ENCODE measurements around the gene SAP25. TPM values are rescaled to one million over a fixed set of nuclear protein-coding genes. Genes with fewer than 3 reads are reported as not detected.

Gene SAP25
- 2.6 TPM for total RNA-seq (ENCODE audit: unreplicated experiment)
- long read RNA-seq = 0 reads

DNA sequence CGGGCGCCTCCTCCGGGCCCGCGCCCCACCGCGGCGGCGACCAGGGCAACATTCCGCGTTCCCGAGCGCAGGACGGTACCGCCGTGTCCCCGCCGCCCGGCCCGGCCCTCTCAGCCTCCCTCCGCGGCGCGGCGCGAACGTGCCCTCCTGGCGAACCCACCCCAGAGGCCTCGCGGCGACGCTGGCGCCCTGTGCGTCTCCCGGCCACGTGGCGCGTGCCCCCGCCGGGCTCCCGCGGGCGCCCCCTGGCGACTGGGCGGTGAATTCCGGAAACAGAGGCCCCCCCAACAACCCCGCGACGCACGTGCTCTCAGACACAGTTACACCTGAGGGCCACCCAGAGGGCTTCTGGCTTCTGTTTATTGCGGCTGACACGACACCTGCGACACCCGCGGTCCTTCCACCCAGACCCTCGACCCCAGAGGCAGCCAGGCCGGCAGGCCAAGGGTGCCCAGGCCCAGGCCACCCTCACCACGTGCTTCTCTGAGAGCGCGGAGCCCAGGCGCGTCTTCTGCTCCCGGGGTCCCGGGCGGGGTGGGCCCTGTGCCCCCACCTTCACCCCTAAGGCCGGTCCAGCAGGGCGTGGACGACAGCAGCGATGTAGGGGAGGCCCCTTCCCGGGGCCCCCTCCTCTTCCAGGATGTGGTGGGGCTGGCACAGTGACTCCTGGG lies at the start of gene SAP25:
TSS of gene SAP25 (minus strand) at position 210 of the 671 bp plus-strand sequence. CDS start at position 52, 158 bp downstream.
- H3K4me1 Mint-ChIP-seq (ENCODE audit: unreplicated experiment) = peaks cover 11% of the 10 kb centered on the region
- H3K36me3 Mint-ChIP-seq (ENCODE audit: low read depth, unreplicated experiment) = peaks cover 10% of the 10 kb centered on the region
- DNase-seq (ENCODE audit: low spot score) = peak; percentile 52
- H3K27me3 Mint-ChIP-seq (ENCODE audit: unreplicated experiment) = peaks cover 28% of the 10 kb centered on the region
- no peak within 1 kb of the TSS for H3K27ac Mint-ChIP-seq (ENCODE audit: unreplicated experiment)
- no peaks in the 10 kb centered on the region for H3K9me3 Mint-ChIP-seq (ENCODE audit: unreplicated experiment)
- no peak within 1 kb of the TSS for H3K4me3 Mint-ChIP-seq (ENCODE audit: unreplicated experiment)
- TF ChIP-seq, protein P1, sequence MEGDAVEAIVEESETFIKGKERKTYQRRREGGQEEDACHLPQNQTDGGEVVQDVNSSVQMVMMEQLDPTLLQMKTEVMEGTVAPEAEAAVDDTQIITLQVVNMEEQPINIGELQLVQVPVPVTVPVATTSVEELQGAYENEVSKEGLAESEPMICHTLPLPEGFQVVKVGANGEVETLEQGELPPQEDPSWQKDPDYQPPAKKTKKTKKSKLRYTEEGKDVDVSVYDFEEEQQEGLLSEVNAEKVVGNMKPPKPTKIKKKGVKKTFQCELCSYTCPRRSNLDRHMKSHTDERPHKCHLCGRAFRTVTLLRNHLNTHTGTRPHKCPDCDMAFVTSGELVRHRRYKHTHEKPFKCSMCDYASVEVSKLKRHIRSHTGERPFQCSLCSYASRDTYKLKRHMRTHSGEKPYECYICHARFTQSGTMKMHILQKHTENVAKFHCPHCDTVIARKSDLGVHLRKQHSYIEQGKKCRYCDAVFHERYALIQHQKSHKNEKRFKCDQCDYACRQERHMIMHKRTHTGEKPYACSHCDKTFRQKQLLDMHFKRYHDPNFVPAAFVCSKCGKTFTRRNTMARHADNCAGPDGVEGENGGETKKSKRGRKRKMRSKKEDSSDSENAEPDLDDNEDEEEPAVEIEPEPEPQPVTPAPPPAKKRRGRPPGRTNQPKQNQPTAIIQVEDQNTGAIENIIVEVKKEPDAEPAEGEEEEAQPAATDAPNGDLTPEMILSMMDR (IDR thresholded peaks at IDR 0.05; ENCODE audit: unreplicated experiment) = peak; percentile 58

DNA sequence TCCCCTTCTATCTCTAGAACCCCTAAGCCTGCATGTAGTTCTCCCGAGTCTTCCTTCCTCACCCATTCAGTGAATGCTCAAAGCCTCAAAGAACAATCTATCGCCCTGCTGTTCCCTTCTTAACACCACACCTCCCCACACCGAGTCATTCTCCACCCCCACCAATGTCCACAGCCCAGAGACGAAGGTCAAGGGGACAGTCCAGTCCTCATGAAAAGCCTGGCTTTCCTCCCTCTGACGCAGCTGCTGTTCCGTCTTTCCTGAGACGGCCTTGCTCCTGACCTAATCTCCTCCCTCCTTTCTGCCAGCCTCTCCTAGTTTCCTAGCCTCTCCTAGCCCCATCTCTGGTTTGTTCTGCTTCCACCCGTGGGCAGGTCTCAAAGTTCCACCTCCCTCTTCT lies 47.9 kb upstream of the SAP25 start:
- H3K9me3 Mint-ChIP-seq (ENCODE audit: unreplicated experiment) = no peaks in the 10 kb centered on the region
- peak overlapping the region; percentile 3 for H3K4me3 Mint-ChIP-seq (ENCODE audit: unreplicated experiment)
- no peaks in the 10 kb centered on the region for H3K4me1 Mint-ChIP-seq (ENCODE audit: unreplicated experiment)
- DNase-seq (ENCODE audit: low spot score) = no peak
- peaks cover 9% of the 10 kb centered on the region for H3K36me3 Mint-ChIP-seq (ENCODE audit: low read depth, unreplicated experiment)
- TF ChIP-seq, protein P1 (IDR thresholded peaks at IDR 0.05; ENCODE audit: unreplicated experiment) = no peak
- peaks cover 8% of the 10 kb centered on the region for H3K27me3 Mint-ChIP-seq (ENCODE audit: unreplicated experiment)
- H3K27ac Mint-ChIP-seq (ENCODE audit: unreplicated experiment) = no peak overlapping the region

DNA sequence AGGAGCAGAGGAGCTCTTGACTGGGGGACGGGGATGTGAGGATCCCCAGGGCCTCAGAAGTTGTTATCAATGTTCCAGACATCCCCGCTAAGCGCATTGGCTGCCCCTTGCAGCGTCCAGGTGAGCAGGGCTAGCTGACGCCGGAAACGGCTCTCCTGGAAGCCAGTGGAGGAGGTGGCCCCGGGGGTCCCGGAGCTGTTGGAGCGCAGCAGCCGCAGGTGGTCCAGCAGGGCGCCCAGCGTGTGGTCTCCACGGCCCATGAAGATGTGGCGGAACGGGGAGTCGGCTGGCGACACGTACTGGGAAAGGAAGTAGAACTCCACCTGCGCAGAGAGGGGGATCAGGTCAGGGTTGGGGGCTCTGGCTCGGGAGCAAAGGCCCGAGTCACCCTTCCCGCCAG lies 47.1 kb upstream of the SAP25 start:
- Mint-ChIP-seq H3K4me3 (ENCODE audit: unreplicated experiment) (no peak overlapping the region), H3K36me3 (ENCODE audit: low read depth, unreplicated experiment) (peaks cover 9% of the 10 kb centered on the region), H3K4me1 (ENCODE audit: unreplicated experiment) (no peaks in the 10 kb centered on the region), H3K9me3 (ENCODE audit: unreplicated experiment) (no peaks in the 10 kb centered on the region), H3K27me3 (ENCODE audit: unreplicated experiment) (peaks cover 7% of the 10 kb centered on the region), H3K27ac (ENCODE audit: unreplicated experiment) (no peak overlapping the region)
- TF ChIP-seq, protein P1 (IDR thresholded peaks at IDR 0.05; ENCODE audit: unreplicated experiment) = no peak
- no peak for DNase-seq (ENCODE audit: low spot score)

DNA sequence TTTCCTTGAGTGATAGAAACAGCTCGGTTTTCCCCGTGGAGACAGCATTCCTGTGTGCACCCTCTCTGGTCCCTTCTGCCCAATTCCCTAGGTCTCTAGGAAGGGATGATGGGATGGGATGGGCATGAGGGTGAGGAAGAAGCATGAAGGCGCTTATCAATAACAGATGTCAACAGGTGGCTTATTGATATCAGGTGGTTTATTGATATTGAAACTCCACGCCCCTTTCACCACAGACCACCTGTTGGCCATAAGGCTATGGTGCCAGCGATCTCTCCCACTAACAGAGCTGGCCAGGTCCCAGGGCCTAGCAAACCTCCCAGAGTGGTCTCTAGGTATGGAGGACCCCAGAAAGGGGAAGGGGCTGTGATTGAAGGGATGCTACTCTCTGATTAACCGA lies 46.5 kb upstream of the SAP25 start:
- TF ChIP-seq, protein P1 (IDR thresholded peaks at IDR 0.05; ENCODE audit: unreplicated experiment) = no peak
- H3K36me3 Mint-ChIP-seq (ENCODE audit: low read depth, unreplicated experiment) = peaks cover 9% of the 10 kb centered on the region
- no peak overlapping the region for H3K27ac Mint-ChIP-seq (ENCODE audit: unreplicated experiment)
- DNase-seq (ENCODE audit: low spot score) = no peak
- no peaks in the 10 kb centered on the region for H3K4me1 Mint-ChIP-seq (ENCODE audit: unreplicated experiment)
- peaks cover 5% of the 10 kb centered on the region for H3K27me3 Mint-ChIP-seq (ENCODE audit: unreplicated experiment)
- H3K9me3 Mint-ChIP-seq (ENCODE audit: unreplicated experiment) = no peaks in the 10 kb centered on the region
- no peak overlapping the region for H3K4me3 Mint-ChIP-seq (ENCODE audit: unreplicated experiment)

DNA sequence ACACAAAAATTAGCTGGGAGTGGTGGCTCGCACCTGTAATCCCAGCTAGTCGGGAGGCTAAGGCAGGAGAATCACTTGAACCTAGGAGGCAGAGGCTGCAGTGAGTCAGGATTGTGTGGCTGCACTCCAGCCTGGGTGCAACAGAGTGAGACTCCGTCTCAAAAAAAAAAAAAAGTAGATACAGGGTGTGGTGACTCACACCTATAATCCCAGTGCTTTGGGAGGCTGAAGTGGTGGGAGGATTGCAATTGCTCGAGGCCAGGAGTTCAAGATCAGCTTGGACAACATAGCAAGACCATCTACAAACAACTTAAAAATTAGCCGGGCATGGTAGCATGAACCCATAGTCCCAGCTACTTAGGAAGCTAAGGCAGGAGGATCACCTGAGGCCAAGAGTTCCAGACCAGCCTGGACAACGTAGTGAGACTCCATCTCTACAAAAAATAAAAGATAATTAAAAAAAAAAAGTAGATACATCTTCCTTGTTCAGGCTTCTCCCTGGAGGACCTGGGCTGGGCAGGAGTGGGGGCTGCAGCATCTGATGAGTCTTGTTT lies 40.7 kb upstream of the SAP25 start:
- no peak overlapping the region for H3K27ac Mint-ChIP-seq (ENCODE audit: unreplicated experiment)
- peaks cover 13% of the 10 kb centered on the region for H3K4me1 Mint-ChIP-seq (ENCODE audit: unreplicated experiment)
- no peaks in the 10 kb centered on the region for H3K9me3 Mint-ChIP-seq (ENCODE audit: unreplicated experiment)
- no peaks in the 10 kb centered on the region for H3K27me3 Mint-ChIP-seq (ENCODE audit: unreplicated experiment)
- H3K36me3 Mint-ChIP-seq (ENCODE audit: low read depth, unreplicated experiment) = peaks cover 7% of the 10 kb centered on the region
- TF ChIP-seq, protein P1 (IDR thresholded peaks at IDR 0.05; ENCODE audit: unreplicated experiment) = no peak
- no peak overlapping the region for H3K4me3 Mint-ChIP-seq (ENCODE audit: unreplicated experiment)
- DNase-seq (ENCODE audit: low spot score) = no peak

All from endothelial cell (in vitro differentiated cells).